T-helper 1 cell treated with Interleukin-12 subunit alpha and Interleukin-12 subunit beta and Interleukin-4 antibody, amounts not matched to agents 30 ng/mL and 1 ng/mL, for 36 hours (primary cell): ENCODE data around the gene ZNF784. TPM values are rescaled to one million over a fixed set of nuclear protein-coding genes. Genes with fewer than 3 reads are reported as not detected.

ENCODE experiments used
- intact Hi-C: fragments of 100-400 bp; cut with micrococcal nuclease; formaldehyde crosslinking; loops from one replicate; pipeline ENCODE4 v1.15.1; 2024
- total RNA-seq: library from RNA; stranded (reverse); gene quantifications from 2 replicates; pipeline ENCODE4 v1.2.3, GENCODE V29; 2022

The ZNF784 gene
- total RNA-seq, 1 donor from 2014 or later: 4.7 TPM

GRCh38 chr19:55656988-55657747, 32.8 kb upstream of the ZNF784 start:
- intact Hi-C loops: loop anchor here (10.0 kb wide), 1 partner anchor 878 kb away; the partner anchor contains the start of gene ZFP28

GRCh38 chr19:55656552-55656951, 32.2 kb upstream of the ZNF784 start:
- intact Hi-C loops: loop anchor here (10.0 kb wide), 1 partner anchor 878 kb away; the partner anchor contains the start of gene ZFP28

GRCh38 chr19:55655648-55656040, 31.3 kb upstream of the ZNF784 start:
- intact Hi-C loops: loop anchor here (1.0 to 10.0 kb wide), 6 partner anchors 179 to 1779 kb away; partner anchors contain the start of genes CNOT3, ZFP28, ZNF628 and ZNF749

- intact Hi-C loops: loop anchor here (1.0 to 10.0 kb wide), 16 partner anchors 20 to 1780 kb away; partner anchors contain the start of genes CNOT3, EPN1, FIZ1 and KMT5C
Observed at GRCh38 chr19:55654868-55655647, 30.7 kb upstream of the ZNF784 start, which contains the start of gene U2AF2. Gene U2AF2, plus strand, starts transcription at chr19:55655035. Its CDS starts 70 bp downstream, at chr19:55655105.

GRCh38 chr19:55654323-55654867, 30.0 kb upstream of the ZNF784 start:
- intact Hi-C loops: loop anchor here (1.0 to 10.0 kb wide), 14 partner anchors 21 to 1780 kb away; partner anchors contain the start of genes EPN1, FIZ1, KMT5C and RPL28

GRCh38 chr19:55653651-55654322, 29.4 kb upstream of the ZNF784 start:
- intact Hi-C loops: loop anchor here (1.0 to 10.0 kb wide), 16 partner anchors 10 to 1781 kb away; partner anchors contain the start of genes EPN1, FIZ1, KMT5C and RPL28

- intact Hi-C loops: loop anchor here (1.0 to 10.0 kb wide), 3 partner anchors 9 to 882 kb away; partner anchors contain the start of genes ZFP28 and ZNF581
Observed at GRCh38 chr19:55652311-55653128, 28.2 kb upstream of the ZNF784 start.

GRCh38 chr19:55651236-55651635, 26.9 kb upstream of the ZNF784 start:
- intact Hi-C loops: loop anchor here (10.0 kb wide), 1 partner anchor 884 kb away; the partner anchor contains the start of gene ZFP28

GRCh38 chr19:55650602-55651230, 26.4 kb upstream of the ZNF784 start:
- intact Hi-C loops: loop anchor here (10.0 kb wide), 1 partner anchor 884 kb away; the partner anchor contains the start of gene ZFP28

DNA sequence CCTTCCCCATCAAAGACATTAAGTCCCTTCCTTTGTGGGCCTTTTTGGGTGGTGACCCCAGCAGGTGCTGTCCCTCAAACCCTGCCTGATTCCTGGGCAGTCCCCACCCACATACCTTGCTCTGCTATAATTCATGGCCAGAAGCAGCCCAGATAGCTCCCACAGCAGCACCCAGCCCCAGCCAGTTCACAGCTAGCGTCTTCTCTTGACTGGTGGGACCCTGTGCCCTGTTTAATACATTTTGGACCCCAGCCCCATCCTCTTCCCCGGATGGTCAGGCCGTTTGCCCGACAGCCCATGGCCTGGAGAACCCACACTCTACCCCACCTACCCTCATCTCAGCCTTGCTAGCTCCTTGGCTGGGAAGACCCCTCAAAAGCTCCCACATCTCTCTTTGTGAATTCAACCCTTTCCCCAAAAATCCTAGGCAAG, 25.8 kb upstream of the ZNF784 start:
- intact Hi-C loops: loop anchor here (10.0 kb wide), 1 partner anchor 885 kb away; the partner anchor contains the start of gene ZFP28

DNA sequence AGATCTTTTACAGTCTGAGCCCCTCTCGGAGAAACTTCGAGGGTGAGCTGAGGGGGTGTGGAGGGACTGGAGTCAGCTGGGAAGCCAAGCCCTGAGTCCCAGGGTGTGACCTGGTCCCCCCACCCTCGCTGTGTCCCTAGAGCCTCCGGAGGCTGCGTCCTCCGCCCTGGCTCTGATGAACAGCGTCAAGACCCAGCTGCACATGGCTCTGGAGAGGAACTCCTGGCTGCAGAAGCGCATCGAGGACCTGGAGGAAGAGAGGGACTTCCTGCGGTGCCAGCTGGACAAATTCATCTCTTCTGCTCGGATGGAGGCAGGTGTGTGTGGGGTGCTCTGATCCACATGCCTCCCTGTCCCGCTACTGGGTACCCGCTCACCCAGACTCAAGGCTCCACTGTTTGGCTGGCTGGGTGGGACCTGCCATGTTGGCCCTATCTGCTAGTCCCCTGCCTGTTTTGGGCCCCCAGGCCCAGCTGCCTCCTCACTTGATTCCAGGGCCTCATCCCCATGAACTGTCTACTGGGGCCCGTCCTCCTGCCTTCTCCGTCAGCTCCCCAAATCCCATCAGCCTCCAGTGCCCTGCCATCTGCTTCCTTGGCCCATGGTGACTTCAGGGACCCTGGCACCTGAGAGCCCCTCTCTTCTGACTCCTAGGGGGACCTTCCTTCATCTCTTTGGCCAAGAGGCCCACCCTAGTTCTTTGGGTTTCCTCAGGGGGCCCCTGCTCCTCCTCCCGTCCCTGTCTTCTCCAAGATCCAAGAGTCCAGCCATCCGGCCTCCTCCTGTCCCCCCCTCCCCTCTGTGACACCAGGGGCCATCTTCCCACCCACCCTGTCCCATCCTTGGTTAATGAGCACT, 25.1 kb upstream of the ZNF784 start:
- intact Hi-C loops: loop anchor here (10.0 kb wide), 1 partner anchor 885 kb away; the partner anchor contains the start of gene ZFP28

- intact Hi-C loops: no loop called here
Observed at GRCh38 chr19:55648585-55649267, 24.4 kb upstream of the ZNF784 start.

GRCh38 chr19:55647732-55648584, 23.6 kb upstream of the ZNF784 start, which contains the start of gene CCDC106:
Gene CCDC106, plus strand, starts transcription at chr19:55648212. Its CDS starts 835 bp downstream, at chr19:55649047.
- intact Hi-C loops: no loop called here

DNA sequence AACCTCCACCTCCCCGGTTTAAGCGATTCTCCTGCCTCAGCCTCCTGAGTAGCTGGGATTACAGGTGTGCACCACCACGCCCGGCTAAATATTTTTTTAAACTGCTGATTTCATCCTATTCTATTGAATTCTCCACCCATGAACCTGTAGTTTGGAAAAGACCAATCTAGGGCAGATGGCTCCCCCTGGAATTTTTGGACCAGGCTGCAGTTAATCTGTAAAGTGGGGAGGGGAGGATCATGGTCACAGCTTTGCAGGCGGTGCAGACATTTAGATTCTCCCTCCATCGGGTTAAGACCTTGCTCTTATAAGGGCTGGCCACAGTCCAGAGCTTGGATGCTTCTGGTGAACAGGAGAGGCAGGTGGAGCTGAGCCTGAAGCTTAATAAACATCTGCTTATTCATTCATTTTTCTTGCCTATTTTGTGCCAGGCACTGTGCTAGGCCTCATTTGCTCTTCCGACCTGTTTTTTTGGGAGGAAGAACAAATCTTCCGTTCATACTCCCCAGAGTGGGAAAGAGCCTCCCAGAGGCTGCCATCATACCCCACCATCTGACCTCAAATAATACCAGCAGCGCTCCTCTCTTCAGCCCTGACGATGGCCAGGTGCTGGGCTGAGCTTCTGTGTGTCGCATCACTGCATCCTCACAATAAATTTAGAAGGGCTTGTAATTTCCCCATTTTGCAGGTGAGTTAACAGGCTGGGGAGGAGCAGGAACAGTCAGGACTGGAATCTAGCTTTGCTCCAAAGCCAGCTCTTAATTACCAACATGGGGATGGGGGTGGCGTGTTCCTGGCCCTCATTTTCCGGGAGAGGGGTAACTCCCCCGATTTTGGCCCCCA, 22.7 kb upstream of the ZNF784 start:
- intact Hi-C loops: no loop called here

- intact Hi-C loops: no loop called here
Observed at GRCh38 chr19:55645512-55645881, 21.1 kb upstream of the ZNF784 start.
